ENCODE data around the gene TMEM145. TPM values are rescaled to one million over a fixed set of nuclear protein-coding genes. Genes with fewer than 3 reads are reported as not detected.

TMEM145 gene
- total RNA-seq, 2 experiments from 2014 or later: 1.8 TPM; not detected in 1

- DNase-seq (ENCODE audit: low spot score): no peak
- H3K9me3 ChIP-seq (ENCODE audit: low read length): no peaks in the 10 kb centered on the region
- POLR2A ChIA-PET: no interaction called here
Observed at GRCh38 chr19:42293948-42294347, 19.2 kb upstream of the TMEM145 start.

GRCh38 chr19:42294471-42295137 lies 18.5 kb upstream of the TMEM145 start:
- TF ChIP-seq EZH2phosphoT487 (IDR thresholded peaks at IDR 0.05; ENCODE audit: borderline replicate concordance, low read depth, low read length) (no peak), CTCF (conservative IDR thresholded peaks at IDR 0.05; ENCODE audit: low read length) (no peak)
- intact Hi-C loops (cut with micrococcal nuclease; ENCODE audit: unreplicated experiment): loop anchor here (5.0 kb wide), 1 partner anchor 162 kb away; the partner anchor contains the start of gene POU2F2
- H2AFZ ChIP-seq (ENCODE audit: low read length): no peak overlapping the region
- H3K27ac ChIP-seq (ENCODE audit: low read depth, low read length, poor library complexity, severe bottlenecking): no peak overlapping the region
- POLR2A ChIA-PET: no interaction called here
- CTCF ChIA-PET (ENCODE audit: unreplicated experiment): no interaction called here
- H3K36me3 ChIP-seq (ENCODE audit: insufficient read depth, low read length): peaks cover 73% of the 10 kb centered on the region
- H3K4me3 ChIP-seq (ENCODE audit: low read depth, low read length, poor library complexity, severe bottlenecking): no peak overlapping the region
- no peaks in the 10 kb centered on the region for H3K4me1 ChIP-seq (ENCODE audit: insufficient read depth, low read length, poor library complexity, severe bottlenecking)
- H3K9me2 ChIP-seq (ENCODE audit: insufficient read depth, low read length): no peaks in the 10 kb centered on the region
- no peaks in the 10 kb centered on the region for H3K9me3 ChIP-seq (ENCODE audit: low read length)
- BruUV-seq (replicated peaks): no TSS peak
- H3K4me2 ChIP-seq (ENCODE audit: low read length): no peak overlapping the region
- no peaks in the 10 kb centered on the region for H3K79me2 ChIP-seq (ENCODE audit: insufficient read depth, low read depth, low read length)
- DNase-seq (ENCODE audit: low spot score): no peak
- H4K20me1 ChIP-seq (ENCODE audit: insufficient read depth, low read length): no peaks in the 10 kb centered on the region

More at GRCh38 chr19:42293948-42294347, 19.2 kb upstream of the TMEM145 start:
- H3K4me2 ChIP-seq (ENCODE audit: low read length): no peak overlapping the region
- H3K79me2 ChIP-seq (ENCODE audit: insufficient read depth, low read depth, low read length): no peaks in the 10 kb centered on the region
- H3K4me1 ChIP-seq (ENCODE audit: insufficient read depth, low read length, poor library complexity, severe bottlenecking): no peaks in the 10 kb centered on the region
- CTCF ChIA-PET (ENCODE audit: unreplicated experiment): no interaction called here
- peaks cover 80% of the 10 kb centered on the region for H3K36me3 ChIP-seq (ENCODE audit: insufficient read depth, low read length)
- H3K9me2 ChIP-seq (ENCODE audit: insufficient read depth, low read length): no peaks in the 10 kb centered on the region
- H3K27ac ChIP-seq (ENCODE audit: low read depth, low read length, poor library complexity, severe bottlenecking): no peak overlapping the region
- TF ChIP-seq EZH2phosphoT487 (IDR thresholded peaks at IDR 0.05; ENCODE audit: borderline replicate concordance, low read depth, low read length) (no peak), CTCF (conservative IDR thresholded peaks at IDR 0.05; ENCODE audit: low read length) (no peak)
- no TSS peak for BruUV-seq (replicated peaks)
- H2AFZ ChIP-seq (ENCODE audit: low read length): no peak overlapping the region
- H3K4me3 ChIP-seq (ENCODE audit: low read depth, low read length, poor library complexity, severe bottlenecking): no peak overlapping the region
- H4K20me1 ChIP-seq (ENCODE audit: insufficient read depth, low read length): no peaks in the 10 kb centered on the region
- intact Hi-C loops (cut with micrococcal nuclease; ENCODE audit: unreplicated experiment): no loop called here

- no peak for DNase-seq (ENCODE audit: low spot score)
- H3K4me2 ChIP-seq (ENCODE audit: low read length): no peak overlapping the region
- no peak for TF ChIP-seq CTCF (conservative IDR thresholded peaks at IDR 0.05; ENCODE audit: low read length)
- TF ChIP-seq EZH2phosphoT487 (IDR thresholded peaks at IDR 0.05; ENCODE audit: borderline replicate concordance, low read depth, low read length): no peak
- ChIA-PET CTCF (ENCODE audit: unreplicated experiment) (no interaction called here), POLR2A (interaction anchor here (0.7 kb wide), 1 partner anchor 52 kb away, joined by 3 read pairs; no protein-coding TSS in a partner anchor)
- H3K27ac ChIP-seq (ENCODE audit: low read depth, low read length, poor library complexity, severe bottlenecking): no peak overlapping the region
- no peaks in the 10 kb centered on the region for H3K9me2 ChIP-seq (ENCODE audit: insufficient read depth, low read length)
- TSS peak; percentile 80 for BruUV-seq (replicated peaks)
- H3K79me2 ChIP-seq (ENCODE audit: insufficient read depth, low read depth, low read length): no peaks in the 10 kb centered on the region
- no peak overlapping the region for H2AFZ ChIP-seq (ENCODE audit: low read length)
- no peaks in the 10 kb centered on the region for H3K9me3 ChIP-seq (ENCODE audit: low read length)
- H3K4me3 ChIP-seq (ENCODE audit: low read depth, low read length, poor library complexity, severe bottlenecking): no peak overlapping the region
- H3K36me3 ChIP-seq (ENCODE audit: insufficient read depth, low read length): peaks cover 66% of the 10 kb centered on the region
- intact Hi-C loops (cut with micrococcal nuclease; ENCODE audit: unreplicated experiment): loop anchor here (5.0 kb wide), 1 partner anchor 163 kb away; the partner anchor contains the start of gene POU2F2
- H4K20me1 ChIP-seq (ENCODE audit: insufficient read depth, low read length): no peaks in the 10 kb centered on the region
- no peaks in the 10 kb centered on the region for H3K4me1 ChIP-seq (ENCODE audit: insufficient read depth, low read length, poor library complexity, severe bottlenecking)
Observed at GRCh38 chr19:42295342-42295741, 17.8 kb upstream of the TMEM145 start.

Measured in OCI-LY7 (cell line).